NCI-H748 (cell line): ENCODE measurements around the gene CITED1.
"Not testable (repeated sequence)": the region's sequence is repeated elsewhere in the genome, so short reads cannot be mapped to it uniquely, and the experiment has no call there.

Experiments used
- DNase-seq: peaks from one replicate; lab custom pipeline; 2025; ENCODE audit not compliant: unreplicated experiment; lab: John Stamatoyannopoulos, UW

Gene CITED1

GRCh38 chrX:72305286-72306084, at the start of gene CITED1:
CITED1 (minus strand) TSS chrX:72305914; CDS start chrX:72302869, 3,045 bp downstream.
- peak; percentile 55 for DNase-seq

- DNase-seq, result no peak
These were observed 47.1 kb upstream of the CITED1 start for GRCh38 chrX:72352786-72353185.

- DNase-seq, result no peak
These were observed 46.1 kb upstream of the CITED1 start for GRCh38 chrX:72351606-72352334.

- DNase-seq, result no peak
These were observed 43.5 kb upstream of the CITED1 start for GRCh38 chrX:72349190-72349589.

GRCh38 chrX:72348247-72348979, 42.7 kb upstream of the CITED1 start:
- DNase-seq, result no peak

GRCh38 chrX:72347366-72347765, 41.7 kb upstream of the CITED1 start:
- DNase-seq, result no peak

- DNase-seq, result no peak
These were observed 40.7 kb upstream of the CITED1 start for GRCh38 chrX:72346302-72346949.

- no peak for DNase-seq
These were observed 34.9 kb upstream of the CITED1 start for GRCh38 chrX:72340626-72341025.

- no peak for DNase-seq
These were observed 34.3 kb upstream of the CITED1 start for GRCh38 chrX:72340041-72340440.

- peak; percentile 14 for DNase-seq
These were observed 24.4 kb upstream of the CITED1 start for GRCh38 chrX:72330131-72330530.

GRCh38 chrX:72326605-72327300, 21.0 kb upstream of the CITED1 start:
- no peak for DNase-seq

GRCh38 chrX:72319651-72320050, 13.9 kb upstream of the CITED1 start:
- DNase-seq, result not testable (repeated sequence)

GRCh38 chrX:72317139-72317538, 11.4 kb upstream of the CITED1 start:
- no peak for DNase-seq

- peak; percentile 4 for DNase-seq
These were observed 10.8 kb upstream of the CITED1 start for GRCh38 chrX:72316408-72317110.

GRCh38 chrX:72314881-72315280, 9.2 kb upstream of the CITED1 start:
- DNase-seq, result no peak

GRCh38 chrX:72313707-72314641, 8.3 kb upstream of the CITED1 start:
- no peak for DNase-seq

- no peak for DNase-seq
These were observed 6.7 kb upstream of the CITED1 start for GRCh38 chrX:72312311-72312940.

- DNase-seq, result no peak
These were observed 3.8 kb upstream of the CITED1 start for GRCh38 chrX:72309297-72310071.
